ENCODE data around the gene MAPK7.

MAPK7 gene

GRCh38 chr17:19362277-19363113 lies 15.8 kb upstream of the MAPK7 start, which contains the start of gene B9D1:
TSS of gene B9D1 (minus strand) at chr17:19362723. CDS start at chr17:19362569, 154 bp downstream.
- in situ Hi-C loops (cut with MboI; ENCODE audit: low sequenced_read_pairs) = no loop called here

DNA sequence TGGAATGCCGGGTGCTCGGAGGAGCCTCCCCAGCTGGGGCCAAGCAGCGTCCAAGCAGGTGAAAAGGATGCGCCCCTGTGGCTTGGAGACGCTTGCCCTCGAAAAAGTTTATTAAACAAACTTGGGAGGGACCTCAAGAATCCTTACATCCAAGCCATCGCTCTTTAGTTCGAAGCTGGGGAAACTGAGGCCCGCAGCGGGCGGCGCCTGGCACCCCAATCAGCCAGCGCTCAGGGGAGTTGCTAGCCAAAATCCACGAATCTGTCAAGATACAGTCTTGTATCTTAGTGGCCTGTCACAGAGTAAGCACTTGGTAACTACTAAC lies 15.2 kb upstream of the MAPK7 start:
- in situ Hi-C loops (cut with MboI; ENCODE audit: low sequenced_read_pairs) = no loop called here

DNA sequence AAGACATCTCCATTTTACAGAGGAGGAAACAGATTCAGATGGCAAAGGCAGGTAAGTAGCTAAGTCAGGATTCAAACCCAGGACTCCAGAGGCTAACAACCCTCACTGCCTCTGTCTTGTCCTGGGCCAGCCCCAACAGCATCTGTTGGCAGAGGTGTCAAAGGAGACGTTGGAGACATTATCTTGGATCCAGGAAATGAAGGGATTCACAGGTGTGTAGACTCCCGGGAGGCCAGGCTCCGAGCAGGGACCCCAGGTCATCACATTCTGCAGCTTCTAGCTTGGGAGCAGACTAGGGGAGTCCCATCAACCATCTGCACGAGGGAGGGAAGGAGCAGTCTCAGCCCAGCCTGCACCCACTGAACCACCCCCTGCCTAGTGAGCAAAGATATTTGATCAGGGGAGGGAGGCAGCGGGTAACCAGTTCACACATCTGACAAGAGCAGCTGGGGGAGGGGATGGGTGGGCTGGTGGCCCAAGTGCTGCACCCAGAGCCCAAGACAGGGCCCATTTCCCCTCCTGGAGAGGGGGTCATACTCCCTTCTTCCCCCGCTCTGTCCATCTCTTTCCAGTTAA lies 14.8 kb upstream of the MAPK7 start:
- in situ Hi-C loops (cut with MboI; ENCODE audit: low sequenced_read_pairs) = no loop called here

GRCh38 chr17:19364699-19365498 lies 13.4 kb upstream of the MAPK7 start:
- in situ Hi-C loops (cut with MboI; ENCODE audit: low sequenced_read_pairs) = no loop called here

GRCh38 chr17:19365499-19365817 lies 12.8 kb upstream of the MAPK7 start:
- in situ Hi-C loops (cut with MboI; ENCODE audit: low sequenced_read_pairs) = no loop called here

GRCh38 chr17:19365833-19366636 lies 12.3 kb upstream of the MAPK7 start:
- in situ Hi-C loops (cut with MboI; ENCODE audit: low sequenced_read_pairs) = no loop called here

GRCh38 chr17:19366637-19366972 lies 11.7 kb upstream of the MAPK7 start:
- in situ Hi-C loops (cut with MboI; ENCODE audit: low sequenced_read_pairs) = no loop called here

DNA sequence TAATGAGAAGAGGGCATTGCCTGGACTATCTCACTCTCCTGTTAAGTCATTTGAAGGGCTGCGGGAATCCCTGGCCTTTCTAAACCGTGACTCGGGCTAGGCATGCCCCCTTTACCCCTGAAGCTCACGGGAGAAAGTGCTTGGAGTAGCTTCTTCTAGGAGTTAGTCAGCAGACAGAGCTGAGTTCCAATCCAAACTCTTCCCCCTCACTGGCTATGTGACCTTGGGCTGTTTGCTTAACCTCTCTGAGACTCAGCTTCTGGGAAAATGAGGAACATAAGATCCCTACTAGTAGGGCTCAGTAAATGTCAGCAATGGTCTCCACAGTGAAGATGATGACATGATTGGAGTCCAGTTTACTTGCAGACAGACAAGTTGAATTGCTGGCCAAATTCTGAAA lies 10.1 kb upstream of the MAPK7 start:
- in situ Hi-C loops (cut with MboI; ENCODE audit: low sequenced_read_pairs) = no loop called here

DNA sequence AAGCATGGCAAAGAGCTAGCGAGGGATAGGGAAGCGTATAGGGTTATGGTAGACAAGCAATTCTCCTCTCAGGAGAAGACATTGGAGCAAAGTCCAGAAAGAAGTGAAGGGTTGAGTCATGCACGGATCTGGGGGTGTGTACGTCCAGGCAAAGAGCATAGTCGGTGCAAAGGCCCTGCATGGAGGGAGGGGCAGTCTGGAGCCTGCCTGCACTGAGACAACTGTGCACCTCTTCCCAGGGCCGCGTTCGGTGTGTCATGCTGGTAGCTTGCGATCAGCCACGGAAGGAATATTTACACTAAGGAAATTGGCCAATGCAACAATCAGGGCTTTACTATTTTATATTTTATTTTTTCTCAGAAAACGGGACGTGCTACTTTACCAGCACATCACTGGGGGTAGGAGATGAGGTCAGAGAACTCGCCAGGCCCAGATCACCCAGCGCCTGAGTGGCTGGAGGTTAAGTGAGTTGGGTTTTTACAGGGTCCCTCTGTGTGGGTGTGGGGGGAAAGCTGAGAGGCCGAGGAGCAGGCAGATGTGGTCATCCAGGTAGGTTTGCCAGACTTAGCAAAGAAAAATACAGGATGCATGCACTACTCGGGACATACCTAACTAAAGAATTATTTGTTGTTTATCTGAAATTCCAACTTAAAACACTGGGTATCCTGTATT lies 9.1 kb upstream of the MAPK7 start:
- in situ Hi-C loops (cut with MboI; ENCODE audit: low sequenced_read_pairs) = no loop called here

- in situ Hi-C loops (cut with MboI; ENCODE audit: low sequenced_read_pairs) = no loop called here
Measured at GRCh38 chr17:19369846-19370492, 8.3 kb upstream of the MAPK7 start.

- in situ Hi-C loops (cut with MboI; ENCODE audit: low sequenced_read_pairs) = no loop called here
Measured at GRCh38 chr17:19370493-19370960, 7.8 kb upstream of the MAPK7 start.

GRCh38 chr17:19371259-19372010 lies 6.9 kb upstream of the MAPK7 start:
- in situ Hi-C loops (cut with MboI; ENCODE audit: low sequenced_read_pairs) = no loop called here

DNA sequence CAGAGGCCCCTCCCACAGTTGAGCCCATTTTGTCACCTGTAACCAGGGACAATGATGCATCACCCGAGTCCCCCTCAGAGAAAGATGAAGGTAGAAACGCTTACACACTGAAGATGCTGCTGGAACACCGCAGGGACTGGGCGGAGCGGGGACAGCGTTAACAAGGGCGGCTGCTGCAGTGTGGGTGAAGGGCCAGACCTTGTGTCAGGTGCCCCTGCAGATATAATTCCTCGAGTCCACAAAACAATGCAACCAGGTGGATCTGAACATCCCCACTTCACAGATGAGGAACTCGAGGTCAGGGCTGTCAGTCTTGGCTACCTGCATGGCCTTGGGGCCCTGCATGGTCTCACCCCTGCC lies 6.3 kb upstream of the MAPK7 start:
- in situ Hi-C loops (cut with MboI; ENCODE audit: low sequenced_read_pairs) = no loop called here

- in situ Hi-C loops (cut with MboI; ENCODE audit: low sequenced_read_pairs) = no loop called here
Measured at GRCh38 chr17:19372439-19372838, 5.9 kb upstream of the MAPK7 start.

GRCh38 chr17:19372866-19373504 lies 5.3 kb upstream of the MAPK7 start:
- in situ Hi-C loops (cut with MboI; ENCODE audit: low sequenced_read_pairs) = no loop called here

DNA sequence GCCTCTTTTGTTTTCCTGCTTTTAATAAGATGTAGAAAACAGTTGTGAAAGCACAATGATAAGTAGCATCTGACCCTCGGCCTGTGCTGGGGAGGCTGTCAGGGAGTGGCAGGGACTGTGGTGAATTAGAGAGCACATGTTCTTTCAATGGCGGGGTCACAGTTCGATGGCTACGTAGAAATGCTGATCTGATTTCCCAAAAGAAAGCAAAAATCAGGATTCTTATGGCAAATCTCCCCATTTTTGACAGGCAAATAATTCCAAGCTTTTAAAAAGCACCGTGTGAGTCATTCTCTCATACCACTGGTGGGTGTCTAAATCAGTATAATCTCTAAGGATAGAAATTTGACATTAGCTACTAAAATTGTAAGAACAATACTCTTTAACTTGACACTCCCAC lies 4.2 kb upstream of the MAPK7 start:
- in situ Hi-C loops (cut with MboI; ENCODE audit: low sequenced_read_pairs) = no loop called here

- in situ Hi-C loops (cut with MboI; ENCODE audit: low sequenced_read_pairs) = no loop called here
Measured at GRCh38 chr17:19375732-19376131, 2.6 kb upstream of the MAPK7 start.

GRCh38 chr17:19376811-19377210 lies 1.5 kb upstream of the MAPK7 start:
- in situ Hi-C loops (cut with MboI; ENCODE audit: low sequenced_read_pairs) = no loop called here
